Large intestine (tissue), 3 donors: ENCODE measurements around the gene C4BPB. TPM values are rescaled to one million over a fixed set of nuclear protein-coding genes. Genes with fewer than 3 reads are reported as not detected.

ENCODE experiments used
- DNase-seq, 2 donors: peaks; one replicate each; pipeline versions ENCODE4 v3.0.0 to v3.0.0-alpha.2; 2013
- H3K27ac ChIP-seq: one replicate; pipeline ENCODE4 v1.5.1; 2013; ENCODE audit warnings: low read length
- H3K27me3 ChIP-seq: 2 replicates; pipeline ENCODE4 v1.6.1; 2013; ENCODE audit warnings: low read length; ENCODE audit not compliant: control insufficient read depth, insufficient read depth
- H3K36me3 ChIP-seq: 2 replicates; pipeline ENCODE4 v1.6.1; 2013; ENCODE audit warnings: low read length; ENCODE audit not compliant: control insufficient read depth, insufficient read depth
- H3K4me1 ChIP-seq: one replicate; pipeline ENCODE4 v1.6.1; 2013; ENCODE audit warnings: low read length; ENCODE audit not compliant: control insufficient read depth, insufficient read depth
- H3K4me3 ChIP-seq: one replicate; pipeline ENCODE4 v1.5.1; 2013; ENCODE audit warnings: low read length
- H3K9me3 ChIP-seq: one replicate; pipeline ENCODE4 v1.6.1; 2013; ENCODE audit warnings: mild to moderate bottlenecking, low read depth, low read length, moderate library complexity; ENCODE audit not compliant: control insufficient read depth
- WGBS: methylation state at CpG from one replicate; pipeline ENCODE4 v1.1.5; 2013; ENCODE audit warnings: low lambda C conversion rate; ENCODE audit not compliant: insufficient coverage; 5-methylcytosine and 5-hydroxymethylcytosine counted together
- polyA plus RNA-seq: library from polyadenylated mRNA; unstranded; fragments of 120-200 nt; gene quantifications from one replicate; pipeline ENCODE4 v1.2.1, GENCODE V29; 2013

Gene C4BPB
- polyA plus RNA-seq, 1 donor, result 0.48 TPM

- no CpG with 5 or more reads among the region's 4 CpGs for WGBS
- H3K9me3 ChIP-seq, result no peaks in the 10 kb centered on the region
These were observed 28.8 kb upstream of the C4BPB start for GRCh38 chr1:207059881-207060280.

GRCh38 chr1:207060596-207060995 is 28.1 kb upstream of the C4BPB start:
- Histone ChIP-seq H3K27me3 (no peaks in the 10 kb centered on the region), H3K4me3 (no peak overlapping the region), H3K4me1 (peaks cover 41% of the 10 kb centered on the region), H3K36me3 (peaks cover 41% of the 10 kb centered on the region), H3K9me3 (no peaks in the 10 kb centered on the region), H3K27ac (no peak overlapping the region)
- no CpG with 5 or more reads among the region's 3 CpGs for WGBS
- DNase-seq, result no peak

More at GRCh38 chr1:207059881-207060280, 28.8 kb upstream of the C4BPB start:
- Histone ChIP-seq H3K27me3 (no peaks in the 10 kb centered on the region), H3K36me3 (peaks cover 39% of the 10 kb centered on the region), H3K4me3 (no peak overlapping the region), H3K27ac (no peak overlapping the region), H3K4me1 (peaks cover 42% of the 10 kb centered on the region)
- no peak for DNase-seq

- Histone ChIP-seq H3K36me3 (peaks cover 46% of the 10 kb centered on the region), H3K4me1 (peaks cover 37% of the 10 kb centered on the region), H3K4me3 (no peak overlapping the region), H3K27ac (no peak overlapping the region), H3K27me3 (no peaks in the 10 kb centered on the region), H3K9me3 (no peaks in the 10 kb centered on the region)
- no CpG with 5 or more reads among the region's 1 CpG for WGBS
- DNase-seq, result no peak
These were observed 26.6 kb upstream of the C4BPB start for GRCh38 chr1:207062058-207062457.

DNA sequence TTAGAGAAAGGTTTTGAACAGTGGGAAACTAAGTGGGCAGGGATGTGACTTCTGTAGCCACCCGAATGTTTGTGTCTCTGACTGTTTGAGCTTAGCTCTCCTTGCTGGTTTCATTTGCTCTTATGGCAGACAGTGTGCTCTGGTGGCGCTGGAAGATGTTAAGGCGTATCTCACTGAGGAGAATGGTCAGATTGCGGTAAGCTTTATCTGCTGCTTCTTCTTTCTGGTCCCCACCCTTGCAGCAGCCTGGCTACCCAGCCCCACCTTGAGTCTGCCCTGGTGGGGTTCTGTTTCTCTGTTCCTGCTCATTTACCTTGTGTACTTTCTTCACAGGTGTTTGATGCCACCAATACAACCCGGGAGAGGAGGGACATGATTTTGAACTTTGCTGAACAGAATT is 25.6 kb upstream of the C4BPB start:
- no CpG with 5 or more reads among the region's 5 CpGs for WGBS
- peaks cover 40% of the 10 kb centered on the region for H3K4me1 ChIP-seq

GRCh38 chr1:207064561-207064960 is 24.1 kb upstream of the C4BPB start:
- Histone ChIP-seq H3K27me3 (no peaks in the 10 kb centered on the region), H3K9me3 (no peaks in the 10 kb centered on the region), H3K36me3 (peaks cover 60% of the 10 kb centered on the region), H3K4me1 (peaks cover 45% of the 10 kb centered on the region), H3K27ac (peak overlapping the region; percentile 59), H3K4me3 (no peak overlapping the region)
- no CpG with 5 or more reads among the region's 8 CpGs for WGBS
- peak in 1 of 2 donors; percentile 74 for DNase-seq

More for the DNA sequence above, 25.6 kb upstream of the C4BPB start:
- no peaks in the 10 kb centered on the region for H3K27me3 ChIP-seq
- no peak overlapping the region for H3K27ac ChIP-seq
- peaks cover 46% of the 10 kb centered on the region for H3K36me3 ChIP-seq
- no peak for DNase-seq
- H3K9me3 ChIP-seq, result no peaks in the 10 kb centered on the region
- no peak overlapping the region for H3K4me3 ChIP-seq

DNA sequence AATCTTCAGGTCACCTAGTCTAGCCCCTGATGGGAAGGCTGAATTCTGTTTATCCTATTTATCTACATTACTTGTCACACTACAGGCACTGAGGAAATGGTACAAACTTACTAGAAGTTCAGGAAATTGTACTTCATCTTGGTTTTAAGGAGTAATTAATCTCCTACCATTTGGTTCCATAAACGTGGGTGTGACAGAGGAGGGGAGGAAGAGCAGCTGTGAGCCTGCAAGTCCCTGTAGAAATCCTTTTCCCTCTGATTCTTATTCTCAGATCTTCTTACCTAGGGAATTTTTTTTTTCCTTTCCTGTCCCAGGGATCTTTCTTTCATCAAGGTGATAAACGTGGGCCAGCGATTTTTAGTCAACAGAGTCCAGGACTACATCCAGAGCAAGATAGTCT is 21.5 kb upstream of the C4BPB start:
- no peak for DNase-seq
- peak overlapping the region; percentile 76 for H3K27ac ChIP-seq
- H3K9me3 ChIP-seq, result no peaks in the 10 kb centered on the region
- peaks cover 39% of the 10 kb centered on the region for H3K4me1 ChIP-seq
- WGBS, result no CpG with 5 or more reads among the region's 3 CpGs
- no peaks in the 10 kb centered on the region for H3K27me3 ChIP-seq
- peaks cover 66% of the 10 kb centered on the region for H3K36me3 ChIP-seq
- no peak overlapping the region for H3K4me3 ChIP-seq

DNA sequence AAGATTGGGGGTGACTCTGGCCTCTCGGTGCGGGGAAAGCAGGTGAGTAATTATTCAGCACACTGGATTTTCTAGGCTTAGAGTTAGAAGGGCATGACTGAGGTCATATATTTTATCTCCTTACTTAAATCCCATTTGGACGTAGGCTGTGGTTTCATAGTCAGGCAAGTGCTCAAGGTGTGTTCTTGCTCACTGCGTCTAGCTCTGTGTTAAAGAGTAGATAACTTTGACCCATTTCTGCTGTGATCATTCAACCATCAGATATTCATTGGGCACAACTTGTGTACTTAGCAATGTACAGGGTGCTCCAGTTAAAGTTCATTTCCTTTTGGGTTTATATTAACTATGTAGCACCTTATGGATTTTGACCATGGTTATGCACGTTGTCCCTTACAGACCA is 21.0 kb upstream of the C4BPB start:
- Histone ChIP-seq H3K36me3 (peaks cover 66% of the 10 kb centered on the region), H3K9me3 (no peaks in the 10 kb centered on the region), H3K4me1 (peaks cover 39% of the 10 kb centered on the region), H3K4me3 (no peak overlapping the region), H3K27me3 (no peaks in the 10 kb centered on the region), H3K27ac (peak overlapping the region; percentile 76)
- WGBS, result no CpG with 5 or more reads among the region's 5 CpGs
- peak; percentile 55 to 88 for DNase-seq

GRCh38 chr1:207069061-207069460 is 19.6 kb upstream of the C4BPB start:
- Histone ChIP-seq H3K4me1 (peaks cover 35% of the 10 kb centered on the region), H3K9me3 (no peaks in the 10 kb centered on the region), H3K27me3 (no peaks in the 10 kb centered on the region), H3K4me3 (no peak overlapping the region), H3K36me3 (peaks cover 59% of the 10 kb centered on the region), H3K27ac (no peak overlapping the region)
- no CpG with 5 or more reads among the region's 3 CpGs for WGBS
- DNase-seq, result no peak

DNA sequence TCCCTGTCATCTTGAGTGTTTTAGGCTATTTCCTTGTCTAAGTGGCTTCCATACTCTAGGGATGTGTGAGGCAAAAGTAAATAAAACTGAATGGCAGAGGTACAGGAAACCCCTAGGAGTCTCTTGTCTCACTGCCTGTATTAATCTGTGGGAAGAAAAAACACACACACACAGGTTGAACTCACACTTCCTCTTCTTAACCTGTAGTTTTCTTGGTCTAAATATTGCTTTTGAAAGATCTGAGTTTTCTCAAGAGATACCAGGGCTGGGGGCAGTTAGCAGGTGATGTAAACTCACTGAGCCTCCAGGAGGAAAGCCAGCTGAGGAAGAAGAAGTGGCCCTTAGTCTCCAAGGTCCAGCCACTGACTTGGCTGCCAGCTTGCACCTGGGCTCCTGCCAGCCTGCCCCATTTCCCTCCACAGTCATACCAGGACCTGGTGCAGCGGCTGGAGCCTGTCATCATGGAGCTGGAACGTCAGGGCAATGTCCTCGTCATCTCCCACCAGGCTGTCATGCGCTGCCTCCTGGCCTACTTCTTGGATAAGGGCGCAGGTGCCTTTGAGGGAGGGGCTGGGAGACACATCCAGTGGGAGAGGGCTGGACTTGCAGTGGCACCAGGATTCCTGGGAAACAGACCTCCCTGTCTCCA is 18.7 kb upstream of the C4BPB start:
- DNase-seq, result no peak
- WGBS, result no CpG with 5 or more reads among the region's 5 CpGs
- H3K36me3 ChIP-seq, result peaks cover 61% of the 10 kb centered on the region

DNA sequence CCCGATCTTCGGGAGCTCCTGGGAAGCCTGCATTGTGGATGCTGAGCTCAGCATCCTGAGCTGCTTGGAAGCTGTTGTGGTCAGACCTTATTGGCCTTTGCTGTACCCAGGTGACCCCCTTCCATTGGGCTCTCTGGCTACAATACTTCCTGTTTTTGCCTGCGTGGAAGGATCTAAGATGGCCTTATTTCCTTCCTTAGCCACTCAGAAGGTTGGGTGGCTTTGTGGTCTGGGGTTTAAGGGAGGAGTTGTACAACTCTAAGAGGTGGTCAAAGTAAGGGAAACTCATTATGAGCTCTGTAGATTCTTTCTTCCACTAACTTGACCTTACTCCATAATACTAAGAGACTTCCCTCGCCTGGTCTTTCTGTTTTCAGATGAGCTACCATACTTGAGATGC is 17.8 kb upstream of the C4BPB start:
- no peaks in the 10 kb centered on the region for H3K9me3 ChIP-seq
- WGBS, result no CpG with 5 or more reads among the region's 4 CpGs
- peaks cover 20% of the 10 kb centered on the region for H3K4me1 ChIP-seq
- peaks cover 59% of the 10 kb centered on the region for H3K36me3 ChIP-seq
- no peak overlapping the region for H3K27ac ChIP-seq
- no peak overlapping the region for H3K4me3 ChIP-seq
- no peaks in the 10 kb centered on the region for H3K27me3 ChIP-seq
- no peak for DNase-seq

More for the DNA sequence above, 18.7 kb upstream of the C4BPB start:
- Histone ChIP-seq H3K27ac (no peak overlapping the region), H3K4me1 (peaks cover 26% of the 10 kb centered on the region), H3K4me3 (no peak overlapping the region), H3K9me3 (no peaks in the 10 kb centered on the region), H3K27me3 (no peaks in the 10 kb centered on the region)

DNA sequence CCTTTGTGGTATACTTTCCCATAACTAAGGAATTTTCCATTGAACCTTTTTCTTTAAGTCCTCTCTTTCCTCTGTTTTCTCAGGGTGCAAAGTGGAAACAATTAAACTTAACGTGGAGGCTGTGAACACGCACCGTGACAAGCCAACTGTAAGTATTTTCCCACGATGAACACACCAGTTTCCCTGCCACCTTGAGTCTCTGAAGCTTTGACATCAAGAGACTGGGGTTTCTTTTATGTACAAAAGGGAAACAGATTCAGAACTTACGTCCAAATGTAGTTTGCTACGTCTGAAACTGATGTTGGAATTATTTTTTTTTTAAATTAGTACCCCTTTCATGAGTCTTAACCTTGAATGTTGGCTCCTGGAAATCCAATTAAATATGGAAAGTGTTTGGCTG is 17.2 kb upstream of the C4BPB start:
- no peak overlapping the region for H3K4me3 ChIP-seq
- no peak overlapping the region for H3K27ac ChIP-seq
- H3K27me3 ChIP-seq, result no peaks in the 10 kb centered on the region
- peaks cover 56% of the 10 kb centered on the region for H3K36me3 ChIP-seq
- no peak for DNase-seq
- WGBS, result no CpG with 5 or more reads among the region's 6 CpGs
- H3K9me3 ChIP-seq, result no peaks in the 10 kb centered on the region
- peaks cover 17% of the 10 kb centered on the region for H3K4me1 ChIP-seq
